ENCODE measurements around the gene PAF1. TPM values are rescaled to one million over a fixed set of nuclear protein-coding genes. Genes with fewer than 3 reads are reported as not detected.
"Not testable (repeated sequence)": the region's sequence is repeated elsewhere in the genome, so short reads cannot be mapped to it uniquely, and the experiment has no call there.

Gene PAF1
- total RNA-seq, 1 donor from 2014 or later = 18.9 TPM

DNA sequence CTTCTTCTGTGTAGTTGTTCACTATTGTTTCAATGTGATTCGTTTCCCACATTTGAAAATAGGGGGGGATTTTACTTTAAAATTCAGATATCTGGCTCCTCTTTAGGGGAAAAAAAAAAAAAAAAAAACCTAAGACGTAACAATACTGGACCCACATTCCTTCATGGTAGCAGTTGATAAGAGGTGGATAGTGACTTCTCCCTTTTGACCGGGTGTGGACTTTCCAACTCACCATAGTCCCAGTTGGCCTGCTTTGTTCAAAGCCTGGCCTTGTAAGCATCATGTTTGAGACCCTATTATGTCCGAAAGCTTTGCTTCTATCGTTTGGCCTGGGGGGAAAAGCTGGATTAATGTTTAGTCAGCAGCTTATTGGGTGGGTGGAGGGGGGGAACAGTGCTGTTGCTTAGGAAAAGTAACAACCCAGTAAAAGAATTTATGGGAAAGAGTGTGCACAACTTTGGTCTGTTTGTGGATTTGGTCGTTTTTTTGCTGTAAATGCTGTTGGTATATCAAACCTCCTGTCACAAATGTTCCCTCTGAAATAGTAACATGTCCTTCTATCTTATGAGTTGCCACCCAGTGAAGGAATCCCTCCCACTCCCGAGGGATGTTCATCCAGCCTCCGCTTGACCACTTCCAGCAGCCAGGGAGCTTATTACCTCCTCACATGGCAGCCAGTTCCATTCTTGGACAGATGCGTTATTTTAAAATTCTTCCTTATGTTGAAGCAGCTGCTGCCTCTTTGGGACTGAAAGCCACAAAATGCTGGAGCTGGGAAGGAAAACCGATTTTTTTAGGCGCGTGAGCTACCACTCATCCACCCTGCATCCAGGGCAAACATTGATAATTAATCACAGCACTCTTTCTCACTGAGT, 38.3 kb downstream of the PAF1 start:
- no peak for DNase-seq

- no peak for DNase-seq
Measured at GRCh38 chr19:39351537-39352064, 39.3 kb downstream of the PAF1 start.

DNA sequence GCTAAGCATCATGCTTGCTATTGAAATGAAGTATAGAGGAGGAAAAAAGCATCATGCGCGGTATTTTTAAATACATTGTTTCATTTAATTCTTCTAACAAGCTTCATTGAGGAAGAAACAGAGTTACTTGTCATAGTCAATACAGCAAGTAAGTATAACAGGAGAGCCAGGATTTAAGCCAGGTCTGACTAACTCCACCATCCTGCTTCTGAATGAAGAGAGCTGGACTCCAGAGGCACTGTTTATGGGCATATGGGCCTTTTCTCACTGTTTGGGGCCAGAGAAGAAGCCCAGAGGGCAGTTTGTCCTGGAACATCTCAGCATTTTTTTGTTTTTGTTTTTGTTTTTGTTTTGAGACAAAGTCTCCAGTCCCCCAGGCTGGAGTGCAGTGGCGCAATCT, 40.8 kb downstream of the PAF1 start:
- DNase-seq = no peak

DNA sequence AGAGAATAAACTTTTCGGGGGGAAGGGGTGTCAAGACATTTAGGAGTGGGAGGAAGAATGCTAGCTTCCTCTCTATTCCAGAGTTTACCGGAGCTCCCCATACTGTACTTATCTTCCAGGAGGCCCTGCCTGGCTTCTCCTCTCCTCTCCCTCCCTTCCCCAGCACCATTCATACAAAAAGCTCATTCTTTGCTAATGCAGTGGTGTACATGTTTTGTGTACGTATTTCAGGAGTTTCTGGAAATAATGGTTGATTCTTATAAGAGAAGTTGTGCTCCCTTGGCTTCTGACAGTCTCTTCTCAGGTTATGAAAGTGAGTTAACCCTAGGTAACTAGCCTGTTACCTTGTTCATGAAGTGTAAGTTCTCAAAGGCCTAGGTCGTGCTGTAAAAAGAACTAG, 41.6 kb downstream of the PAF1 start:
- DNase-seq = no peak

GRCh38 chr19:39347332-39348164, 43.4 kb downstream of the PAF1 start:
- no peak for DNase-seq

- DNase-seq = no peak
Measured at GRCh38 chr19:39345956-39346355, 45.0 kb downstream of the PAF1 start.

DNA sequence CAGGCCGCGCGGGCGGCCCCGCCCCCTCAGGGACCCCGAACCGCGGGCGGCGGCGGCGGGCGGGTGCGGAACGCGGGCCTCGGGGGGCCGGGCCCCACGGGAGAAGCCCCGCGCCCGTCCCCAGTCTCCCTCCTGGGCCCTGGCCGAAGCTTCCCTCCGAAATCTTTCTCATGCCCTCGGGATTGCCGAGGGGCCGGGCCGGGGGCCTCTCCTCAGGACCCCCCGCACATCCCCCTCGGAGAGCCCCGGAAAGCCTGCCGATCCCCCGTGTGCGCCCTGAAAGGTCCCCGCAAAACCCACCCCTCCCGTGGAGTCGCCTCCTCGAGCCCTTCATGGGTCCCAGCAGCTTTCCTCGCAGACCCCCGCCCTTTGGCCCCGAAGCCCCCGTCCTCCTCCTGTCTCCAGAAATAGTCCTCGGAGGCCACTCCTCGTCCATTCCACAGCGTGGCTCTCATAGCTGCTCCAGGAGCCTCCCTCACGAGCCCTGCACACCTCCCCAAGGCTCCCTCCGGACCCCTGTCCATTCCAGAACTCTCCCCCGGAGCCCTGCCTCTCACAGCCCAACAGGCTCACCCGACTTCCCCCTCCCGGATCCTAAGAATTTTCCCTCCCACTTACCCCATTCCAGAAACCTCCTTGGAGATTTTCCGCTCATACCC, 48.1 kb downstream of the PAF1 start:
- peak; percentile 37 for DNase-seq

DNA sequence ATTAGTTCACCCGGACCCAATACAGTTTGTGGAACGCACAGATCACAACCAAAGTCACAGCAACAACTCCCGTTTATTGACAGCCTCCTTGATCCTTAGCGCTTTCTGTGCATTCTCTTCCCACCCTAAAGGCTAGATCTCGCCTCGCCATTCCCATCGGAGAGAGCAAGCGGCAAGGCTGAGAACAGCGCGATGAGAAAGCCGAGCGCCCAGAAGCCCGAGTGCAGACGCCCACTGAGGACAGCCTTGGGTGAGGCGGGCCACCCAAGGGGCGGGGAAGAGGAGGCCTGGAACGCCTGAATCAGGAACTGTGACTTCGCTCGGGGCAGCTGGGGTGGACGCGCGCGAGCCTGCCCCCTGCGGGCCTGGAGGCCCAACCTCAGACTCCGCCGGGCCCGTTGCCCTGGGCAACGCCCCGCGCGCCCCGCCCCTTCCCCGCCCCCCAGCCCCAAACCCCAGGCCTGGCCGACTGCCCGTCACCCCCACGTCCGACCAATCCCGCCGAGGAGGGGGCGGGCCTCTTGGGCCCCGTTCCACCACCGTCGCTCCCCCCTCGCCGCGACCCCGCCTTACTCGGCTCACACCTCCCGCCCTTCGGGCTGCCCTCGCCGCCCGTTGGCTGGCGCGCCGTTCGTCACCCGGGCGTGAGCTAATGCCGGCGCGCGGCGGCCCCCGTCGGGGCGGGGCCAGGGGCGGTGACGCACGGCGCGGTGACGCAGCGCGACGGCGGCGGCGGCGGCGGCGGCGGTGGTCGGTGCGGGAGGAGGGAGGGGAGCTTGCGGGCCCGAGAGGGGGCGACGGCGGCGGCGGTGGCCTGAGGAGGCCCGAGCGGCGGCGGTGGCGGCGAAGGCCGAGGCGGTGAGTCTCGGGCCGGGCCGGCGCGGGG, 48.9 kb downstream of the PAF1 start, which contains the start of gene SAMD4B:
Gene SAMD4B, plus strand, starts transcription at position 703 of the 886 bp plus-strand sequence. CDS start 14,473 bp downstream, outside the sequence.
- DNase-seq = peak; percentile 99

GRCh38 chr19:39341129-39341718, 49.7 kb downstream of the PAF1 start:
- no peak for DNase-seq

GRCh38 chr19:39340156-39340555, 50.8 kb downstream of the PAF1 start:
- not testable (repeated sequence) for DNase-seq

DNA sequence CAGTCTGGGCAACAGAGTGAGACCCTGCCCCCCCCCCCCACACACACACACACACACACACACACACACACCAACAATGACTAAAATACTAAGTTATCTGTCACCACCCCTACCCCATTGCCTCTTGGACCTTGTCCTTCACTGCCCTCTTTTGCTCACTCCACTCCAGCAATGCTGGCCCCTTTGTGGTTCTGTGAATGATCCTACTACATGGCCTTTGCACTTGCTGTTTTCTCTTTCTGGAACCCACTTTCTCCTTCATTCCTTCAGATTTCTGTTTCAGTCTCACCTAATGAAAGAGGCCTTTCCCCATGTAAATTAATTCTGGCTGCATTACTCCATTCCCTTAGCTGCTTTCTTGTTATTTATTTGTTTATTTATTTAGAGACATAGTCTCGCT, 51.2 kb downstream of the PAF1 start:
- DNase-seq = no peak

DNA sequence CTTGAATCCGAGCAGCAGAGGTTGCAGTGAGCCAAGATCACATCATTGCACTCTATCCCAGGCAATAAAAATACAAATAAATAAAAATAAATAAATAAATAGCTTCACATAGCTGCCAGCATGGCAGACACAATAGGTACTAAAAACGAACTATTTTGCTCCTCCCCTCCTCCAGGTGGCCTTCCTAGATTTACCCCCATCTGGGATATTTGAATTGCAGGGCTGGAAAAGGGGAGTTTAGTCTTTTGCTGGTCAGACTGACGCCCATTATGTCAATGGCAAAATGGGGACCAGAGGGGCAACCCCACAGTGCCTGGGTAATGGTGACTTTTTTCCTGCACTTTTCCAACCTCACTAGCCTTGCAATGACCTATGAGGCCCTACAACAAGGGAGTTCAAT, 54.4 kb downstream of the PAF1 start:
- DNase-seq = no peak

Small RNA genes within 50 kb of the gene (small RNA-seq; reads per million reads assigned to genes)
- 0.11 reads per million for gene AC011445.2 (ENCODE audit: low replicate concordance)
- not detected for gene MIR4530 (ENCODE audit: low replicate concordance)
- not detected for gene RN7SL566P (ENCODE audit: low replicate concordance)

Other genes starting within 250 kb of the PAF1 start
- 4.5 TPM for gene NCCRP1, start 194.1 kb downstream of the PAF1 start, total RNA-seq
- gene SYCN, start 186.8 kb downstream of the PAF1 start, total RNA-seq = not detected
- gene IFNL3, start 146.1 kb downstream of the PAF1 start, total RNA-seq = not detected
- not detected for gene IFNL4, start 142.2 kb downstream of the PAF1 start, total RNA-seq
- gene IFNL2, start 122.7 kb downstream of the PAF1 start, total RNA-seq = not detected
- not detected for gene IFNL1, start 94.7 kb downstream of the PAF1 start, total RNA-seq
- gene LRFN1, start 70.2 kb downstream of the PAF1 start, total RNA-seq = 0.92 TPM
- 8.2 TPM for gene GMFG, start 55.1 kb downstream of the PAF1 start, total RNA-seq
- gene SAMD4B, start 48.7 kb downstream of the PAF1 start, total RNA-seq = 36.4 TPM
- gene MED29, start 272 bp upstream of the PAF1 start, total RNA-seq = 15.2 TPM
- 24.5 TPM for gene ZFP36, start 15.7 kb upstream of the PAF1 start, total RNA-seq
- gene PLEKHG2, start 21.6 kb upstream of the PAF1 start, total RNA-seq = 20.9 TPM
- 106 TPM for gene RPS16, start 44.8 kb upstream of the PAF1 start, total RNA-seq
- 62.2 TPM for gene SUPT5H, start 54.5 kb upstream of the PAF1 start, total RNA-seq
- gene TIMM50, start 89.7 kb upstream of the PAF1 start, total RNA-seq = 27.1 TPM
- gene DLL3, start 107.8 kb upstream of the PAF1 start, total RNA-seq = not detected
- gene SELENOV, start 124.0 kb upstream of the PAF1 start, total RNA-seq = not detected
- 5.0 TPM for gene EID2B, start 141.7 kb upstream of the PAF1 start, total RNA-seq
- 15.0 TPM for gene EID2, start 149.1 kb upstream of the PAF1 start, total RNA-seq
- not detected for gene LGALS13, start 211.4 kb upstream of the PAF1 start, total RNA-seq